Choroid plexus epithelial cell (primary cell): Measurements from ENCODE around the gene GAS2.

Experiments
- DNase-seq: peaks from one replicate; pipeline ENCODE4 v3.0.0-alpha.2; 2010; ENCODE audit warnings: low read depth
- H3K4me3 ChIP-seq: 2 replicates; pipeline ENCODE4 v1.5.1; 2011; ENCODE audit warnings: low read depth, mild to moderate bottlenecking, control low read depth, low read length, moderate library complexity
- CTCF ChIP-seq: conservative IDR thresholded peaks from 2 replicates; pipeline ENCODE4 v1.5.1; 2011; ENCODE audit warnings: low read depth, mild to moderate bottlenecking, control low read depth, inconsistent platforms, low read length, moderate library complexity

The GAS2 gene

GRCh38 chr11:22734628-22735345 is 68.4 kb downstream of the GAS2 start:
- no peak for TF ChIP-seq CTCF
- no peak overlapping the region for H3K4me3 ChIP-seq
- DNase-seq: peak; percentile 0

GRCh38 chr11:22742157-22742613 is 75.8 kb downstream of the GAS2 start:
- no peak for DNase-seq
- no peak for TF ChIP-seq CTCF

GRCh38 chr11:22749536-22749935 is 83.1 kb downstream of the GAS2 start:
- TF ChIP-seq CTCF: no peak
- no peak overlapping the region for H3K4me3 ChIP-seq

More at GRCh38 chr11:22742157-22742613, 75.8 kb downstream of the GAS2 start:
- H3K4me3 ChIP-seq: no peak overlapping the region

GRCh38 chr11:22752908-22753310 is 86.5 kb downstream of the GAS2 start:
- no peak overlapping the region for H3K4me3 ChIP-seq
- DNase-seq: no peak
- TF ChIP-seq CTCF: no peak

More at GRCh38 chr11:22749536-22749935, 83.1 kb downstream of the GAS2 start:
- no peak for DNase-seq

GRCh38 chr11:22753416-22753815 is 87.0 kb downstream of the GAS2 start:
- no peak overlapping the region for H3K4me3 ChIP-seq
- no peak for DNase-seq
- no peak for TF ChIP-seq CTCF

GRCh38 chr11:22761066-22761465 is 94.7 kb downstream of the GAS2 start:
- TF ChIP-seq CTCF: no peak
- H3K4me3 ChIP-seq: no peak overlapping the region
- no peak for DNase-seq

GRCh38 chr11:22763166-22763565 is 96.8 kb downstream of the GAS2 start:
- no peak for DNase-seq
- TF ChIP-seq CTCF: no peak
- H3K4me3 ChIP-seq: no peak overlapping the region
